DMS 273 (cell line): ENCODE data around the gene PRKAG3.
A peak's percentile ranks its signal among the peaks of the same experiment; 100 is the strongest.
"Not testable (repeated sequence)": the region's sequence is repeated elsewhere in the genome, so short reads cannot be mapped to it uniquely, and the experiment has no call there.

Experiments
- DNase-seq: peaks from one replicate; lab custom pipeline; 2025; ENCODE audit not compliant: unreplicated experiment; lab: John Stamatoyannopoulos, UW

Gene PRKAG3

GRCh38 chr2:218863021-218863520 lies 31.5 kb upstream of the PRKAG3 start:
- no peak for DNase-seq

DNA sequence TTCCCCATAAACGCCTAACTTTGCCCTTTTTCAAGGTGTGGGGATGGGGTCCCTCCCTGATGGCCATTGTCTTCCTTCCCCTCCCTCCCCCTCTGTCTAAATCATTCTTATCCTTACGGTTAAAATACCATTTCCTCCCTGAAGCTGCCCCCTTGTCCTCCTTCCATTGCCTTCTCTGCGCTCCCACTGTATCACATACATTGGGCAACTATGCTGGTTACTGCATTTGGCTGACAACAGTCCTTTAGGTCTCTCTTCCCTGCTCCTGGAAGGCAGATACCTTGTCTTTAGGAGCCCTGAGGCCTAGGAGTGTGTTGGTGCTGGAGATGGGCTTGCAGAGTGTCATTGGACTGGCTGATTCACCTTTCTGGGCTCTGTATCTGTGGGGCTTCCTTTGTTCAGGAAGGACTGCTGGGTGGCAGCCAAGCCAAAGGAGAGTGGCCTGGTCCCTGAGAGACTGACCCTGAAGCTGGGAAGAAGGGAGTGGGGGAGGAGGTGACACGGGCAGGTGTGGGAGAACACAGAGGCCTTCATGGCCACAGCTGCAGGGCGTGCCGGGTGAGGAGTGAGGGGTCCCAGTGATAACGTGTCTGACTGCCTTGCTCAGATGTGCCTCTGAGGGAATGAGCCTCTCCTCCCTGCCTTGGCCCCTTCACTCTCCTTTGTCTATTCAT lies 30.2 kb upstream of the PRKAG3 start:
- no peak for DNase-seq

GRCh38 chr2:218860950-218861381 lies 29.4 kb upstream of the PRKAG3 start:
- DNase-seq, result peak; percentile 96

GRCh38 chr2:218859988-218860831 lies 28.6 kb upstream of the PRKAG3 start:
- DNase-seq, result no peak

DNA sequence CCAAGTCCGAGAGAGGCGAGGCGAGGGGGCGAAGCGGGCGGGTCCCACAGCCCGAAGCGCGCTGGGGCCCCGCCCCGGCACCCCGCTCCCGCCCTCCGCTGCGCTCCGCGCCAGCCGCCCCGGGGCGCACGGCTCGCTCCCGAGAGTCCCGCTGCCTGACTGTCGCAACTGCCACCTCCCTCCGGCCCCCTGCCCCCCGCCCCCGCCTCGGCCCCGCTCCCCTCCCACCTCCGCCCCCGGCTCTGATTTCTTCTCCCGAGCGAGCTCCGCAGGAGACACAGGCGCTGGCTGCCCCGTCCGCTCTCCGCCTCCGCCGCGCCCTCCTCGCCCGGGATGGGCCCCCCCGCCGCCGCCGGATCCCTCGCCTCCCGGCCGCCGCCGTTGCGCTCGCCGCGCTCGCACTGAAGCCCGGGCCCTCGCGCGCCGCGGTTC lies 28.0 kb upstream of the PRKAG3 start, which contains the start of gene WNT6:
Gene WNT6, plus strand, starts transcription at position 250 of the 432 bp plus-strand sequence. CDS start 233 bp downstream, outside the sequence.
- DNase-seq, result peak; percentile 54

GRCh38 chr2:218858671-218859555 lies 27.3 kb upstream of the PRKAG3 start:
- no peak for DNase-seq

DNA sequence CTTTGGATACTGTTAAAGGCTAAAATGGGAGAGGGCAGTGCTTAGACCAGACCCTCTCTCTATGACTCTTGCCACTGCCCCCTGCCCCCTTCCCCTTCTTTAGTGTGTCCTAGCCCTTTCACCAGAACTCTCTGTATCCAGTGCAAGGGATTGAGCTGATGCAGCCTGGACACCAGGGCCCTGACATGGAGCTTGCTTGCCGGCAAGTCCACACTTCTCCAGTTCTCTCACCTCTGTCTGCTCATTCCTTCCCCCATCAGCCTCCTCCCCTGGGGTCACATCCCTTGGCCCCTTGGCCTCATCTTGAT lies 26.5 kb upstream of the PRKAG3 start:
- DNase-seq, result no peak

GRCh38 chr2:218857371-218858137 lies 26.0 kb upstream of the PRKAG3 start:
- peak; percentile 66 for DNase-seq

- DNase-seq, result no peak
Observed at GRCh38 chr2:218856896-218857243, 25.3 kb upstream of the PRKAG3 start.

GRCh38 chr2:218856167-218856895 lies 24.7 kb upstream of the PRKAG3 start:
- peak; percentile 32 for DNase-seq

GRCh38 chr2:218855305-218856166 lies 23.9 kb upstream of the PRKAG3 start:
- no peak for DNase-seq

GRCh38 chr2:218854860-218855259 lies 23.3 kb upstream of the PRKAG3 start:
- DNase-seq, result no peak

GRCh38 chr2:218853766-218854165 lies 22.2 kb upstream of the PRKAG3 start:
- DNase-seq, result no peak

DNA sequence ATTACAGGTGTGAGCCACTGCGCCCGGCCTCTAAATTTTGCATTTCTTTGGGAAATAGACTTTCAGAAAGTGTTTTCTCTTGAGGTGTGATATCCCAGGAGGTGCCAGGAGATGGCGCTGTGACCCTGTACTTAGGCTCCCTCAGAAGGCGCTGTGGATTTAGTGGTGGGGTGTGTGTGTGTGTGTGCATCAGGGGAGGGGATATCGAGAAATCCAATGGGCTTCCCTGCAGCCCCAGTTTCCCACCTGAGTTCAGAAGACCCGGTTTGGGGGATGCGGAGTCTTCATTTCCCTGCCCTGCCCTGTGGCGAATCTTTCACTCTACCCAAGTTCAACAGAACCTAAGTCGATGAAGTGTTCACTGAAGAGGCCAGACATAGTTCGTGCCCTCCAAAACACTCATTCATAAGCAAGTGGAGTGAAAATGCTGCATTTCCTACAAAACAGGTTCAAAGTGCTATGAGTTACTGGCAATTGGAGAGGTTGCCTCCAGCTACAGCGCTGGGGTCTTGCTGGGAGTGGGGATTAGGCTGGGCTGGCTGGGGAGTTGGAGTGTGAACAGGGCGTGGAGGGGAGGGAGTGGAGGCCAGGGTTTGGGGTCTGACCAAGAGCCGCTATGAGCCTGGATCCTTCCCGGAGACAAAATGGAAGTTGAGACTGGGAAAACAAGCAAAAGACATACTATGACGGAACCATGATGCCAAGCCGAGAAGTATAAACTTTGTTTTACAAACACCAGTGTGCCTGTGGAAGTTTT lies 21.5 kb upstream of the PRKAG3 start:
- peak; percentile 84 for DNase-seq

DNA sequence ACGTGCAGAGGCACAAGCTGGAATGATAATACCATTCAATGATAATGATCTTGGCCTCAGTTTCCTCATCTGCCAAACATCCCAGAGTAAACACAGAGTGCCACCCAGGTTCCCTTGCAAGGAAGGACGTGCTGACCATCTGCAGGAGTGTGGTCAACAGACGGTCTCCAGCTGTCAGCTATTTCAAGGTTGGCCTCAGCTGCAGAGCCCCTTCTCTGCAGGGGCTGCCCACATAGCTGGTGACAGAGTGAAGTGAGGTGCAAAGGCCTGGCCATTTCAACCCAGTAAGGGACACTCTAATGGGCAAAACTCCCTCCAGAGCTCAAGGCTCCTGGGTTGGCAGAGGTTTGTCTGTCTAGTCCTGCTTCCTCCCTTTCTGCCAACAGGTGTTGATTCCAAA lies 19.7 kb upstream of the PRKAG3 start:
- no peak for DNase-seq

- no peak for DNase-seq
Observed at GRCh38 chr2:218850796-218851195, 19.2 kb upstream of the PRKAG3 start.

GRCh38 chr2:218849721-218850120 lies 18.1 kb upstream of the PRKAG3 start:
- DNase-seq, result no peak

DNA sequence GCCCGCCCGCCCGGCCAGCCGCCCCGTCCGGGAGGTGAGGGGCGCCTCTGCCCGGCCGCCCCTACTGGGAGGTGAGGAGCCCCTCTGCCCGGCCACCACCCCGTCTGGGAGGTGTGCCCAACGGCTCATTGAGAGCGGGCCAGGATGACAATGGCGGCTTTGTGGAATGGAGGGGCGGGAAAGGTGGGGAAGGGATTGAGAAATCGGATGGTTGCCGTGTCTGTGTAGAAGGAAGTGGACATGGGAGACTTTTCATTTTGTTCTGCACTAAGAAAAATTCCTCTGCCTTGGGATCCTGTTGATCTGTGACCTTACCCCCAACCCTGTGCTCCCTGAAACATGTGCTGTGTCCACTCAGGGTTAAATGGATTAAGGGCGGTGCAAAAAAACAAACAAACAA lies 15.4 kb upstream of the PRKAG3 start:
- DNase-seq, result not testable (repeated sequence)
